ENCODE results near the gene ZBTB8B.
"Not testable (repeated sequence)": the region's sequence is repeated elsewhere in the genome, so short reads cannot be mapped to it uniquely, and the experiment has no call there.

Gene ZBTB8B

DNA sequence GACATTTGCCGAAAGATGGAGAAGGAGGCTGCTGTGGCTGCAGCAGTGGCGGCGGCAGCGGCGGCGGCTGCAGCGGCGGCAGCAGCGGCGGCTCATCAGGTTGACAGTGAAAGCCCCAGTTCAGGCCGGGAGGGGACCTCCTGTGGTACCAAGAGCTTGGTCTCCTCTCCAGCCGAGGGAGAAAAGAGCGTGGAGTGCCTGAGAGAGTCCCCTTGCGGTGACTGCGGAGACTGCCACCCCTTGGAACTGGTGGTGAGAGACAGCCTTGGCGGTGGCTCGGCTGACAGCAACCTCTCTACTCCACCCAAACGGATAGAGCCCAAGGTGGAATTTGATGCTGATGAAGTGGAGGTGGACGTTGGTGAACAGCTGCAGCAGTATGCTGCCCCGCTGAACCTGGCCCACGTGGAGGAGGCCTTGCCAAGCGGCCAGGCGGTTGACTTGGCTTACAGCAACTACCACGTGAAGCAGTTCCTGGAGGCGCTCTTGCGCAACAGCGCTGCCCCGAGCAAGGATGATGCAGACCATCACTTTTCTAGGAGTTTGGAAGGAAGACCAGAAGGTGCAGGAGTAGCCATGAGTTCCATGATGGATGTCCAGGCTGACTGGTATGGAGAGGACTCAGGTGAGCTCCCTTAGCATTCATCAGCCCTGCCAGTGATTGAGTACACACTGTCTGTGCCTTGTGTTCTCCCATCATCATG lies 6.3 kb downstream of the ZBTB8B start:
- DNase-seq: peak; percentile 57

DNA sequence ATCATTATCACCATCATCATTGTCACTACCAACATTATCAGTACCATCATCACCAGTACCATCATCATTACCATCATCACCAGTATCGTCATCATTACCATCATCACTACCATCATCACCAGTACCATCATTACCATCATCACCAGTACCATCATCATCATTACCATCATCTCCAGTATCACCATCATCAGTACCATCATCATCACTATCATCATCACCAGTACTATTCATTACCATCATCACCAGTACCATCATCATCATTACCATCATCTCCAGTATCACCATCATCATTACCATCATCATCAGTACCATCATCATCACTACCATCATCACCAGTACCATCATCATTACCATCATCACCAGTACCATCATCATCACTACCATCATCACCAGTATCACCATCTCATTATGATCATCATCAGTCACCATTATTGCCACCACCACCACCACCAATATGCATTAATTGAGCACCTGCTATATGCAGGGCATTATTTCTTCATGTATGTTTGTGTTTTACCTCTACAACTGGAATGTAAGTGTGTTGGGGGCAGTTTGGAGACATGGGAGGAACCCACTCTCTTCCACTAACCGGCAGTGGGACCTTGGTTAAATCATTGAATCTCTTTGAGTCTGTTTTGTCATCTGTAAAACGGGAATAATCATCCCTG lies 7.0 kb downstream of the ZBTB8B start:
- no peak for DNase-seq

DNA sequence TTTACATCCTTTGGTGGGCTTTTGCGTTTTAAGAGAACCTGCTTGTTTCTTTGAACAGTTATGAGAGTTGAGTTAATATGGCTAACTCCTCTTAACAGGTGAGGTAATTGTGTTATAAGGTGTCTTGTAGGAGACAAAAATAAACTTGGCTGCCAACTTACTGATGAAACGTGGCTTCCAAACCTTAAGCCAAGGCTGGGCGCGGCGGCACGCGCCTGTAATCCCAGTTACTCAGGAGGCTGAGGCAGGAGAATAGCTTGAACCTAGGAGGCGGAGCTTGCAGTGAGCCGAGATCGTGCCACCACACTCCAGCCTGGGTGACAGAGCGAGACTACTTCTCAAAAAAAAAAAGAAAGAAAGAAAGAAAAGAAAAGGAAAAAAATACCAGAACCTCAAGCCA lies 8.1 kb downstream of the ZBTB8B start:
- DNase-seq: not testable (repeated sequence)

DNA sequence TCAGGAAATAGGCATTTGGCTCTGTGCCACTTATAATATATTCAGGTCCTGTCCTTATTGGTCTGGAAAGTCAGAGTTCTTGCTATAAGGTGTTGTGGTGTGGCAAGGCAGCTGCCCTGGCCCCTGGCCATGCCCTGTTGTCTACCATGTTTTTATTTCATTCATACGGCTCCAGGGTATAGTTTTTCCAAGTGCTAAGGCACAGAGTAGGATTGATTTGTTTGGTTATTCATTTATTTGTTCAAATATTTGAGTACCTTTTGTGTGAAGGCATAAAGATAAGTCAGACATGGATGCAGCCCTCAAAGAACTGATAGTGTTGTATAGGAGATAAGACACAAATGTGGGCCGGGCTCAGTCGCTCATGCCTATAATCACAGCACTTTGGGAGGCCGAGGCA lies 10.1 kb downstream of the ZBTB8B start:
- no peak for DNase-seq

DNA sequence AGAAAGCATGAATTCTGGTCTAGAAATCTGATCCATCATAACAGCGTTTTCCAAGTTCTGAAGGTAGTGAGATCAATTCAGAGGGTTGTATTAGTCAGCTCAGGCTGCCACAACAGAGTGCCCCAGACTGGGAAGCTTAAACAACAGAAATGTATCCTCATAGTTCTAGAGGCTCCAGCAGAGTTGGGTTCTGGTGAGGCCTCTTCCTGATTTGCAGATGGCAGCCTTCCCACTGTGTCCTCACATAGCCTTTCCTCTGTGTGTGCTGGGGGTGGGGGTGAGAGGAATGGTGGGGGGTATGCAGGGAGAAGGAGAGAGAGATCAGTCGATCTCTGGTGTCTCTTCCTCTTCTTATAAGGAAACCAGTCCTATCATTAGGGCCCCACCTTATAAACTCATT lies 15.1 kb downstream of the ZBTB8B start:
- no peak for DNase-seq

DNA sequence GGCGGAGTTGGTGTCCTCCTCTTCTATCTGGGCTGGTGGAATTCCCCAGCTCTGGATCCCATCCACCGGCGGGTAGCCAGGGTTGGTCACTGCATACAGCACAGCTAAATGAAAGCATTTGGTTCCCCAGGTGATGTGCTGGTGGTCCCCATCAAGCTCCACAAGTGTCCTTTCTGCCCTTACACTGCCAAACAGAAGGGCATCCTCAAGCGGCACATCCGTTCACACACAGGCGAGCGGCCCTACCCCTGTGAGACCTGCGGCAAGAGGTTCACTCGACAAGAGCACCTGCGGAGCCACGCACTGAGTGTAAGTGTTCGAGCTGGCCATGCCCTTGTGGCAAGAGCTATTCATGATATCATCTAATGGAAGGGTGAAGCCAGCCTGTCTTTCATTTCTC lies 15.9 kb downstream of the ZBTB8B start:
- DNase-seq: no peak

DNA sequence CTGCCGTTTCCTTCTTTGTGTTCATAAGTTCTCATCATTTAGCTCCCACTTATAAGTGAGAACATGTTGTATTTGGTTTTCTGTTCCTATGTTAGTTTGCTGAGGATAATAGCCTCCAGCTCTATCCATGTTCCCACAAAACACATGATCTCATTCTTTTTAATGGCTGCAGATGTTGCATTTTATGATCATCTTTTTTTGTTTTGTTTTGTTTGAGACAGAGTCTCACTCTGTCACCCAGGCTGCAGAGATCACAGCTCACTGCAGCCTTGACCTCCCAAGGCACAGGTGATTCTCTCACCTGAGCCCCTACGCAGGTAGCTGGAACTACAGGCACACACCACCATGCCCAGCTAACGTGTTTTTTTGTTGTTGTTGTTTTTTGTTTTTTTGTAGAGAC lies 16.9 kb downstream of the ZBTB8B start:
- DNase-seq: not testable (repeated sequence)

DNA sequence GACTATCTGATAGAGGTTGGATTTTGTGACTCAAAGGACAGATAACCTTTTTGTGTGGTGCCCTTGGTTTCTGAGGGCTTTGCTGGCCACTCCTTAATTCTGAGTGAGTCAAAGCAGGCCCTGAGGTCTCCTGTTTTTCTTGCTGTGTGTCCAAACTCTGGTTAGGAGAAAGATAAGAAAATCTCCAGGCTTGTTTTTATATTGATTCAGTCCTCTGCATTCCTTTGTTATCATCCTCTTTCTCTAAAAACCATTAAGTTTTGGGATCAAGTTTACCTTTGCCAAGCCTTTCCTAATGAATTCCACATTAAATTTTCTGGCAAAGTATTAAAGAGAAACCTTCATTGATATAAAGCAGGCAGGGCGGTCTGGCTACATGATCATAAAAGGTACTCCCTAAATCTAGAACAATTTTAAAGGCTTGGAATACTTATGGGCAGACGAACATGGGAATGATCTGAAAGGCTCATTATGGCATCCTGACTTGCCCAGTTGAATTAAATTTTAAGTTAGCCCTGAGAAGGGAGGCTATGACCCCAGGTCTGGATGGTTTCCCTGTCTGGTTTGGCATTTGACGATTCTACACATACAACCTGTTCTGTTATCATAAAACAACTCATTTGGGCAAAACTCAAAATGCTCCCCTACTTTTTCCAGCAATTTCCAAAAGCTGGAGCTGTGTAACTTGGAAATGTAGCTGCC lies 20.8 kb downstream of the ZBTB8B start:
- DNase-seq: no peak

DNA sequence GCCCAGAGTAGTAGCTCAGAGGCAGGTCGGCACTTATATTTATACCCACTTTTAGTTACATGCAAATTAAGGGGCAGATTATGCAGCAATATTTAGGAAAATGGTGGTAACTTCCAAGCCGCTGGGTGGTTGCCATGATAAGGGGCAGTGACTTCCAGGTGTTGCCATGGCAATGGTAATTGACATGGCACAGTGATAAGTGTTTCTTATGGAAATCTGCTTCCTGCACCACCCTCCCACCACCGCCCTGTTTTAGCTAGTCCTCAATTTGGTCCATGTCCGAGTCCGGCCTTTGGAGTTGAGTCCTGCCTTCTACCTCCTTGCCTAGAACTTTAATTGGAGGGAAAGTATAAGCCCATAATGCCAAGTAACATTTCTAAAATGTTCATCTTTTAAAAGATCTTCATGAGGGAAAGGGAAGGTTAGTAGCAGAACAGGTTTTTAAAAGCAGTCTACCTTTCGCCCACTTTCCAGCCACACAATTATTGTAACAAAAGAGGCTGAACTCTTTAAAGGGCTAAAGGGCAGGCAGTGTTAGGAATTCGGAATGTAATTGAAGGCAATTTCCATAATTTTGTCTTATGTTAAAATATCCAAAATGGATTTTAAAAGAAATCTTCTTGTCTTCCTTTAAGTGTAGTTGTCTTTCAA lies 21.7 kb downstream of the ZBTB8B start:
- no peak for DNase-seq

DNA sequence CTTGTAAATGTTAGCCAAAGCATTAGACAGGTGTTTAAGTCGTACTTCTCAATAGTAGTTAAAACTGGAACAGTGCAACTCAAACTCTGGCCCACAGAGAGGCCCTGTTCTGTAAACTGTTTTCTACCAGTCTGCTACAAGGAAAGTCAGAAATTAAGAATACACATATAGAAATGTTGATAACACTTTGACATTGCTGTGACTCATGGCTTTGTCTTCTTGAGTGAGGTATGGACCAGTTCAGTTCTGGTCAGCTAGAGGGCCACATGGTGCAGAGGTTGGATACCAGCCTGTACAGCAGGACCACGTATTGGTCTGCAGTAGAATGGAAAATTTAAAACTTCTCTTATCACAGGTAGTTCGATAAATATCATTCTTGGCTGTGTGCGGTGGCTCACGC lies 22.3 kb downstream of the ZBTB8B start:
- peak; percentile 20 for DNase-seq

DNA sequence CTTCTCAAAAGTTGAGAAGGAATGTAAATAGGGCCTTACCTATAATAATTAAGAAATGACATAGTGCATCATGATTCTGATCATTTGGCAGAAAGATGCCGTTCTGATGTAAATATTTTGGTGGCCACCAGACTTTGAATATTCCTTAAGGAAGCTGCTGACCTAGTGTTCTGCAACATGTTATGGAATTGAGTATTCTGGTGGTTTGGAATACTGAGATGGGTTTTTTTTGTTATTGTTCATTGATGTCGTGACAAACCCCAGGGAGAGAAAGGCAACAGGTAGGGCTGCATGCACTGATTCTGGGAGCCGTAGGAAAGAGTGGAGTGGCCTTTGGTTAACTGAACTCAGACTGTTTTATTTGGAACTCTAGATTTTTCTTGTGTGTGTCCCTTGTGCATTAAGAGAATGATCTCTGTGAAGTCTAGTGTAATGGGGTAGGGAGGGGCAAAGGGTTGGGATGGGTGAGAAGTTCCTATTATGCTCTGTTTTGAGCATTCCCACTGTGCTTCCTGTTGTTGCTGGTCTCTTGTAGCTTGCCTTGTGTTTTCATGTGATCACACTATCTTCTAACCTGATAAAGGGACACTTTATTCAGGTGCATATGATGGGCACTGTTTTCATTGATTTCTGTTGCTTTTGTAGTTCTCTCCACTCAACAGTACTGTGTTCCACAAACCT lies 25.0 kb downstream of the ZBTB8B start:
- no peak for DNase-seq

DNA sequence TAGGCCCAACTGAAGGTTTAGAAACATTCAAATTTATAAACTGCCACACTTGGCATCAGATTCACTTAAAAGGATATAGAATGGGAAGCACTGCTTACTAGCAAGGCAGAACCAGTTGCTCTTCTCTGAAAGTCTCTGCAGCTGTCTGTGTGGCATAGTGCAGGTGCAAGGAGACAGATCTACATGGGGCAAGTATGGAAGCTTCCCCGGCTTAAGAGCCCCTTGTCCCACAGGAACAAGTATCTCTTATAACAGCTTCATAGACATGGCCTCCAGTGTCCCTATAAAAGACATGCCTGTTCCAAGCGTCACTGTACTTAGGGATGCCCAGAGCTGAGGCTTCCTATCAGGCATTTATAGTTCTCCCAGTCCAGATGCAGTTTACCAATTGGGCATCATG lies 26.5 kb downstream of the ZBTB8B start:
- no peak for DNase-seq

DNA sequence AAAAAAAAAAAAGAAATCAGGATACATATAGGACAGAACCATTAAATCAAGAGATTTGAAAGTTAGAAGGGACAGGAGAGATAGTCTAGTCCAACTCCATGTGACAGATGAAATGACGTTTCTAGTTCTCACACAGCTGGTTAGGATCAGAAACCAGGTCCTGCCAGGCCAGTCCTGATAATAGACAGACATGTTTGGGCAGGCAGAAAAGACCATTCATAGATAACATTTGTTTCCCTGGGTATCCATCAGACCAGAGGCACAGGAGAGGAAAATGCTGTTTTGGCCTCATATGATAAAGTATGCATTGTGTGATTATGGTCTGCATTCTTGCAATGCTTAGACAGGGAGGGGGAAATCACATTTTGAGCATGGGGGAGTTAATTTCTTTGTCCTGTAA lies 29.3 kb downstream of the ZBTB8B start:
- peak; percentile 80 for DNase-seq

DNA sequence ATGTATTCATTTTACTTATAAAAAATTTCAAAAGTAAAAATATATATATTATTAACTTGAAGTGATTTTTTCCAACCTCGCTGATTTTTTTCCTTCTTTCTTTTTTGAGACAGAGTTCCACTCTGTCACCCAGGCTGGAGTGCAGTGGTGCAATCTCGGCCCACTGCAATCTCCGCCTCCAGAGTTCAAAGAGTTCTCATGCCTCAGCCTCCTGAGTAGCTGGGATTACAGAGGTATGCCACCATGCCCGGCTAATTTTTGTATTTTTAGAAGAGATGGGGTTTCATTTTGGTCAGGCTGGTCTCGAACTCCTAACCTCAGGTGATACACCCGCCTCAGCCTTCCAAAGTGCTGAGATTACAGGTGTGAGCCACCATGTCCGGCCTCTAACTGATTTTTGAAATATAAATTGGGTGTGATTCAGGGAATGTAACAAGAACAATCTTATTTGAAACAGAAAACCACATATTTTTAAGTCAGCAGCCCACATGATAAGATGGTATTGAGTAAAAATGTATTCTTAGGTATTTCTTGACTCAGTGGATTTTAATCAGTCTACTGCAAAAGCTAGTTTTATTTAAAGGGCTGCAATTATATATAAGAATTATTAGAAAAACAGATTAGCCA lies 30.0 kb downstream of the ZBTB8B start:
- DNase-seq: no peak

DNA sequence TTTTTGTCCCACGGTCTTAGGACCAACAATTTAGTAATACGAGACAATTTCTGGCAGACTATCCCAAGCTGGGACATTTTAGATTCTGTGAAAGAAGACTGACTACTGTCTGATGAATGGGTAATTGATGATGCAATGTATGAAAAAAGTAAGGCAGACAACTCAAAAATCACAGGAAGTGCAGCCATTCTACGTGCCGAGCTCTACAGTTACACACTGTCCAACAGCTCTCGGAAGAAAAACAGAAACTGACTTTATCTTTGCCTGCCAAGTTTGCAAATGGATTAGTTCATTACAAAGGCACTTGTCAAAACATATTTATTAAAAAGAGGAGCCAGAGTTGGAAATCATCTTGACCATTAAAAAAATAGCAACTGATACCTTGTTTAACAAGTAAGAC lies 31.3 kb downstream of the ZBTB8B start:
- DNase-seq: no peak

DNA sequence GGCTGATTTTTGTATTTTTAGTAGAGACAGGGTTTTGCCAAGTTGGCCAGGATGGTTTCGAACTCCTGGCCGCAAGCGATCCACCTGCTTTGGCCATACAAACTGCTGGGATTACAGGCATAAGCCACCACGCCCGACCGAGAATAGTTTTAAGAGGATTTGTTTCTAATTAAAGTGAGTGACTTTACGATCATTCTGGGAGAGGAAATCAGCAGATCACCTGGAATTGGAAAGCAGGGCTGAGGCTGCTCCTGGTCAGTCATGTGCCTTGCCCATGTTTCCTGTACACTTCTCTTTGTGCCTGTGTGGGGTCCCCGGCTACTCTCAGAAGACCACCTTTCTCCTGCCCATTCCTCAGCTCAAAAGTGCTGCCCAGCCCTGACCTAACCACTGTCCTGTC lies 33.9 kb downstream of the ZBTB8B start:
- DNase-seq: no peak

DNA sequence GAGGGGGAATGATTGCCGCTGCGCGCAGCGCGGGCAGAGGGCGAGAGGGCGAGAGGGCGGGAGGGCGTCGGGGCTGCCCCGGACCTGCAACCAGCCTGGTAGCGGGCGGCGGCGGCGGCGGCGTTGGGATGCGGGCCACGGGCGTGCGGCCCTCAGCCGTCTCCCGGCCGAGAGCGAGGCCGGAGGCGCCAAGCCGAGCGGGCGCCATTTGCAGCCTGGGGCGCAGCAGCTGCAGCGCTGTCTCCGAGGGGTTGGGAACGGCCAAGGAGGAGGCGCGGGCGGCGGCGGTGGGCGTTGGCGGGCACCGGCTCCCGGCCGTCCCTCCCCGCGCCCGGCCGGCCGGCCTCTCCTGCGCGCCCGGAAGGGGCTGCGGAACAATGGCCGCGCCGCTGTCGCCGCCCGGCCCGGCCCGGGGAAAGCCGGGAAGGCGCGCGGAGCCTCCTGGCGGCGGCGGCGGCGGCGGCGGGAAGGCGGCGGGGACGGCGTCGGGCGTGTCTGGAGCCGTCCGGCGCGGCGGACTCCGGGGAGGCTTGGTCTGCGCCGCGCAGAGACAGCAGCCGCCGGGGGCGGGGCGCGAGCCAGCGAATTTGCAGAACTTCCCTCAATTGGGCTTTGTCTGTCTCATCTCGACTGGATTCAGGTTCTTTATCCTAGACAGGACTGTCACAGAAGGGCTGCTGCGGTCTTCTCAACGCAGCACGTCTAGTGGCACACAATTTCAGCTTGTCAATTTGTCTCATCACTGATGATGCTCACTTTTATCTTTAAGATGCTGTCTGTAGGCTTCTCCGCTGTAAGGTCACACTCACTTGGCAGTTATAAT lies 35.7 kb downstream of the ZBTB8B start:
- peak; percentile 79 for DNase-seq

DNA sequence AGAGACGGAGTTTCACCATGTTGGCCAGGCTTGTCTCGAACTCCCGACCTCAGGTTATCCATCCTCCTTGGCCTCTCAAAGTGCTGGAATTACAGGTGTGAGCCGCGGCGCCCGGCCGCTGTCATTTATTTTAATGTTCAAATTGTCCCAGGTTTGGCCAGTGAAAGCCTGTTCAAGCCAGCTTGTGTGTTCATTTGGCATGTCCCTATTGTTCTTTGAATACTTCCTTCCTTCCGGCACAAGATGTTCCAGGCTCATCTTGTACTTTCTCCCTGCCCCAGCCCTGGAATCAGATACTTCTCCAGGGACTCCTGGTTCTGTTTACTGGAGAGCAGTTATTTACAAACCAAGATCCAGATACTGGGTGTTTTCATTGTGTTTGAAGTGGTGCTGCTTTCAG lies 37.0 kb downstream of the ZBTB8B start:
- no peak for DNase-seq

DNA sequence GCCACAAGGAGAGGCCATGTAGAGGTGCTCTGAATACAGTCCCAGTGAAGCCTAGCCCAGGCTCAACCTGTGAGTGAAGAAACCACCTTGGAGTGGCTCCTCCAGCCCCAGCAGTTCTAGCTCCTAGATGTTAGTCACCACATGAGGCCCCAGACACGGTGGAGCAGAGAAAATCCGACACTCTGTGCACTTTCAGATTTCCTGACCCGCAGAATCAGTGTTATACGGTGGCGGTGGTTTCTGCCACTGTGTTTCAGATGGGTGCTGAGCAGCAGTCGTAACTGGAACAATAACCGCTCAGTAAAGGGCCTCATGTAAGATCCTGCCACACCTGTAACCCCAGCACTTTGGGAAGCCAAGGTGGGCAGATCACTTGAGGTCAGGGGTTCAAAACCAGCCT lies 38.3 kb downstream of the ZBTB8B start:
- DNase-seq: no peak

DNA sequence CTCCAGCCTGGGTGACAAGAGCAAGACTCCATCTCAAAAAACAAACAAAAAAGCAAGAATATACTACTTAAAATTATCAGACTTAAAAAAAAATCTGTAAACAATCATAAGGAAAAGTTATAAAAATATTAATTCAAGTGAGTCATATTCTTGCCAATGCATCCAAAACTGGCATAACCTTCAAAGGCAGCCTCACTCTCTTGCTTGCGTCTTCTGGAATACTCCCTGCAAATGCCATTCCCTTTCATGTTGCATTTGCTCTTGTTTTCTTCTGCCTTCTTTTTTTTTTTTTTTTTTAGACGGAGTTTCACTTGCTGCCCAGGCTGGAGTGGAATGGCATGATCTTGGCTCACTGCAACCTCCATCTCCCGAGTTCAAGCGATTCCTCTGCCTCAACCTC lies 42.1 kb downstream of the ZBTB8B start:
- DNase-seq: no peak

DNA sequence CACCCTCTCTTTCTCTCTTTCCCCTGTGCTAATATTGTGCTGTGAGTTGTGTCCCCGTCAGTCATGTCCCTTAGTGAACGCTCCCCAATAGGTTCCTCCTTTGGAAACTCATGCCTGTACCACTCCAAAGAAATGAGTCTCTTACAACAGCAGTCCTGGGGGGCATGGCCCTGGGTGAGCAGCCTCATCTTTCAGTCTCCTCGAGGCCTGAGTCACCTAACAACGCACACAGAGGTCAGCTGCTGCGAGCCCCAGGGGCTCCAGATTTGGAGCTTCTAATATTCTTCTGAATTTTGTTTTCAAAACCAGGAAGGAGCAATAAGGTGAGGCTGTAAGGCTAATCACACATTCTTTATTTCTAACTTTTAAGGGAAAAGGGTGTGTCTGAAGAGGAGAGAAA lies 43.9 kb downstream of the ZBTB8B start:
- no peak for DNase-seq

DNA sequence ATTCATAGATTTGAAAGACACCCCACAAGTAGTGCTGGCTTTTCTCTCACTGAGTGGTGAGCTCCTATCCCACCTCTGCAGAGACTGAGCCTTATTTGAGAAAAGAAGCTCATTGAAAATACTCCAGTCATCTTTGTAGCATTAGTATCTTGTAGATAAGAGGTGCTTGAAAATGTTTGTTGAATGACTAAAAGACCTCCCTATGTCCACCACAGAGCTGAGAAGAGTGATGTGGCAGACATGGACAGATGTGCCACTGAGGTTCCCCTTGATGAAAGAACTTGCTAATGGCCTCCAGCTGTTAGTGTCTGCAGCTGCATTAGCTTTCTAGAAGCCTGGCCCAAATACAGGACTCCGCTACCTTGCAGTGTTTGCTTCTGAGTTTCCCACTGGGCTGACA lies 45.1 kb downstream of the ZBTB8B start:
- no peak for DNase-seq
